Stimulated activated CD4-positive, alpha-beta T cell treated with anti-CD3 and anti-CD28 coated beads, Interleukin-15, amount 100 ng/mL, for 1 hour (primary cell): Measurements from ENCODE around the gene IQCC.
"Not testable (repeated sequence)": the region's sequence is repeated elsewhere in the genome, so short reads cannot be mapped to it uniquely, and the experiment has no call there.

Source experiments
- DNase-seq, 2 donors: peaks; one replicate each; pipeline ENCODE4 v3.0.0-alpha.2; 2020; ENCODE audit warnings: low read depth in 1 of 2, low spot score in 1 of 2

The IQCC gene

DNA sequence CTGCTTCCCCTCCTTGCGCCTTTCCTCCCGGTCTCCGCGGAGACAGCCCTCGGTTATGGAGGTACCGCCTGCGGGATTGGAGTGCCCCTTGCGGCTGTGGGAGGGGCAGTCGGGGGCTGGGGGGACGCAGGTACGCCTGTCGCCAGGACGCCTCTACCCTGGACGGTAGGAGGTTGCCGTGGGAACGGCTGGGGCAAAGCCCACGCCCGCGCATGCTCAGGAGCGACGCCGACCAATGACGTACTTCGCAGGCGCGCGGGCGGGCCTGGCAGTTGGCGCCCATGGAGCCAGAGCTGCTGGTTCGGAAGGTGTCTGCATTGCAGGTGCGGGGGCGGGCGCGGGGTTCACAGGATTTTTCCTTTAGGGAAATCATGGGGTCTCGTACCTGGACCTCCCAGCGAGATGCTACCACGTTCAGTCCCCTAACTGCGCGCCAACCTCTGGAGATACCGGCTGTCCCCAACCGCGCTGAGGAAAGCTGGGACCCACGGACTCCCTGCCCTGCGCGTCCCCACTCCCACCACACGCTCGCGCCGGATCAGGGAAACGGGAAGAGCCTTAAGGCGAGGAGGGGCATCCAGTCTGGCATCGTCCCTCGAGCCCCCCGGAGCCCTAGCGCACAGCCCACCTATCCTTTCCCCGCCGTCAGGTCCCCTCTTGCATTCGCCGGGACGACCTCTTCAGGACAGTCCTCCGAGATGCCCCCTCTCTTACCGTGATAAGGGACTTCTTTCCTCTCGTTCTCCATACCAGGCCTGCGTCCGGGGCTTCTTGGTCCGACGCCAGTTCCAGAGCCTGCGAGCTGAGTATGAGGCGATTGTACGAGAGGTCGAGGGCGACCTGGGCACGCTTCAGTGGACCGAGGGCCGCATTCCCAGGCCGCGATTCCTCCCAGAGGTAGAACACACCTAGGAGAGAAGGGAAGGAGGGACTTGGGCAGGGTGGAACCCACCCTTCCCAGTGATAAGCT is at the start of gene IQCC:
Gene IQCC (plus strand): TSS at position 271 of the 970 bp plus-strand sequence. CDS start 11 bp downstream, at position 282.
- peak; percentile 68 to 76 for DNase-seq

DNA sequence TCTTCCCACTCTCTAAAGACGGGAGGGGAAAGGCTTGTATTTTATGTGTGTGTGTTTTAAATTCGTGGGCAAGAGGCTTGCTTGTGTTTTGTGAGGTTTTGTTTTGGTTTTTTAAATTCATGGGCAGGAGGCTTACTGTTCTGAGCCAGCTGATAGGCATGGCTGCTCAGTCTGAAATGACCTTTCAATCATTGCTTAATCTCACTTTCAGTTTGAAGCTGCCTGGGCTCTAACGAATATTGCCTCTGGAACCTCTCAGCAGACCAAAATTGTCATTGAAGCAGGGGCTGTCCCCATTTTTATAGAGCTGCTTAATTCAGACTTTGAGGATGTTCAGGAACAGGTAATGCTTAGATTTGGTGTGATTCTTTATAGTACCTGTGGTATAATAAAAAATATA is 46.3 kb upstream of the IQCC start:
- DNase-seq, result no peak

DNA sequence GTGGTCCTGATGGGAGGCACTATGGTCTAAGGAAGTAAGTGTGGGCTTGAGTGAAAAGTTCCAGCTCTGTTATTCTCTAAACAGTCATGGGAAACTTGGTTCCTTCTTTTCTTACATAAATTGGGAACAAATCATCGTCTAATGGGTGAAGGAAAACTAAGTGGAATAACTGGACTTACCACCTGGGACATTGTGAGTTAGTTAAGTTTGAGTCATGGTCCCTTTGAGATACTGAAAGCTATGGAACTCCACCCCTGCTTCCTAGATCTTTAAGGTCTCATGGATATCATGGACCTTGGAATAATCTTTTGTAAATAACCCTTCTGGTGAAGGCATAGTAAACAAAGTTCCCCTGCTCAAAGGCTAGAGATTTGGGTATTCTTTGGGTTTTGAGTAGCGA is 42.1 kb upstream of the IQCC start:
- no peak for DNase-seq

DNA sequence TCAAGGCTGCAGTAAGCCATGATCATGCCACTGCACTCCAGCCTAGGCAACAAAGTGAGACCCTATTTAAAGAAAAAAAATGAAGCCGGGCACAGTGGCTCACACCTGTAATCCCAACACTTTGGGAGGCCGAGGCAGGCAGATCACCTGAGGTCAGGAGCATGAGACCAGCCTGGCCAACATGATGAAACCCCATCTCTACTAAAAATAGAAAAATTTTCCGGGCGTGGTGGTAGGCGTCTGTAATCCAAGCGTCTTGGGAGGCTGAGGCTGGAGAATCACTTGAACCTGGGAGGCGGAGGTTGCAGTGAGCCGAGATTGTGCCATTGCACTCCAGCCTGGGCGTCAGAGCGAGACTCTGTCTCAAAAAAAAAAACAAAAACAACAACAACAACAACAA is 39.8 kb upstream of the IQCC start:
- DNase-seq, result not testable (repeated sequence)

DNA sequence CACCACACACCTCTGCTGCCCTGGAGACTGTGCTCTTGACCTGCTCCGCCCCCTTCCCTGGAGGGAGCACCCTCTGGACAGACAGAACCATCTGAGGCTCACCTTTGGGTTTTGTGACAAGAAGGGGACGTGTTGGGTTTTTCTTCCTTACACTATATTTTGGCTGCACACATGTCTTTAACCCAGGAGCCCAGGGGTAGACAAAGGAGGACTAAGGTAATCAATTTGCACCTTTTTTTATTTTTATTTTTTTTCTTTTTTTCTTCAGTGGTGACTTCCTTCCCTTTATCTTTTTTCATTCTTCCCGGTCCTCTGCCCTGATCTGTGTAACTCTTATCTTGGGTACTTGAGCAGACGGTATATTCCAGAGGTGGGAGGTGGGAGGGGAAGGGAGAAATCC is 34.5 kb upstream of the IQCC start:
- no peak for DNase-seq

DNA sequence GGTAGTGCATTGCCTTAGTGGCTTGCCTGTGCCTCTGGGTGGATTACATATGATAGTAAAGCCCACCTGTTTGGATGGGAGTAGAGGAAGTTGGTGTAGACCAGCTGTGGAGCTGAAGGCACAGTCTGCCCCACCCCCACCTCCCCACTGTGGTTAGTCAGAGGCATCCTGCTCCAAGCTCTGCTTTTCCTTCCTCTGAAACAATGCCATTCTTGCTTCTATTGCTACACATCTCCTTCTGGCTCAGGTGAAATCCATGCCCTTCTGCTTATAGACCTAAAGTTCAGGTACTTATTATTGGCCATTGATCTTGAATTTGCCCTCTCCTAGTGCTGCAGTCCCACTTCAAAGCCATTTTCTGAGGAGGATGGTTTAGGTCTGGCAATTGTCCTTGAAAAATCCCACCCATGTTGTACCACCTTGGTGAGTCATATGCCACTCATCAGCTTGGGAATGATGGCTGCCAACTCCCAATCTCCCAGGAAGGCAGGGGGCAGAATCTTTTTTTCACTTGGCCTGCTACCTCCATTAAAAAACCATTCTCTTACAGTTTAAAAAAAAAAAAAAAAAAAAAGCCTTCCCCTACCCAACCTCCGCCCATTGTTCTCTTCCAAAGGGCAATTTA is 32.7 kb upstream of the IQCC start:
- no peak for DNase-seq

DNA sequence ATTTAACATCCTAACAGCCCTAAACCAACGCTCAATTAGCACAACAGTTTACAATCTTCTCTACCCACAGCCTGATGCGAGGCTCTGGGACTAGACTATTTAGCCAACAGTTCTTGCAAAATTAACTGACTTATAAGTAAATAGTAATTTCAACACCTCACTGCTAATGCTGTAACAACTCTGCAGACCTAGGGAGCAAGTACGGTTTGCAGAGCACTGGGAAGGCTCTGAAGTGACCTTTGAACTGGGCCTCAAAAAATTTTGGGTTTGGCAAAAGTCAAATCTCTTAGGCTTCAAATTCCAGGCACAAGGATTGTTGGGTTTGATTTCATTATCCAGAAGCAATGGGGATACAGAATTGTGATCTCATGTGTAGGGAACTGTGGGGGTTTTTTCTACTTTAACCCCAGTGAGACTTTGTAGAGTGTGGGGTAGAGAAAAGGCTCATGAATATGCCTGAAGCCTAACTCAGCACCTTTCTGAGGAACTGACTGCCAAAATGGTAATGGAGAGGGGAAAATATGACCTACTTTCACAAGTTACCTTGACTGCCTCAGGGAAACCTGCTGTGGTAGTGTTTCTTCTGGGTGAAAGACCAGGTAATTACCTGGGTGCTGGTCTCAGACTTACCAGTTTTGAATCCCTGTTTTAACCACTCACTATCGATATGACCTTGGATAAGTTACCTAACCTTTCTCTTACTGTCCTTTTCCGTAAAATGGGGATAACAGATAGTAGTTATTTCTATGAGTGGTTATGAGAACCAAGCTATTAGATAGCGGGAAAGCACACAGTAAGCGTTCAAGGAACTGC is 26.9 kb upstream of the IQCC start:
- no peak for DNase-seq

DNA sequence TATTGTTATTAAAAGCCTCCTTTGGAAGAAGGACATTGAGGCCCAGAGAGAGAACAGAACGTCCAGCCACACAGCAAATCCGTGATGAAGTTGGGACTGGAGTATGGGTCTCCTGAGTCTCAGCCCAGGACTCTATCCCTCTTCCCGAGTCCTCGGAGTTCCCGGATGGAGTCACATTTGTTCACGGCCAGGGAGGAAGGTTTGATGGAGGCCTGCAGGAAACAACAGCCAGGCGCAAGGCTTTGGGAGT is 26.4 kb upstream of the IQCC start:
- no peak for DNase-seq

DNA sequence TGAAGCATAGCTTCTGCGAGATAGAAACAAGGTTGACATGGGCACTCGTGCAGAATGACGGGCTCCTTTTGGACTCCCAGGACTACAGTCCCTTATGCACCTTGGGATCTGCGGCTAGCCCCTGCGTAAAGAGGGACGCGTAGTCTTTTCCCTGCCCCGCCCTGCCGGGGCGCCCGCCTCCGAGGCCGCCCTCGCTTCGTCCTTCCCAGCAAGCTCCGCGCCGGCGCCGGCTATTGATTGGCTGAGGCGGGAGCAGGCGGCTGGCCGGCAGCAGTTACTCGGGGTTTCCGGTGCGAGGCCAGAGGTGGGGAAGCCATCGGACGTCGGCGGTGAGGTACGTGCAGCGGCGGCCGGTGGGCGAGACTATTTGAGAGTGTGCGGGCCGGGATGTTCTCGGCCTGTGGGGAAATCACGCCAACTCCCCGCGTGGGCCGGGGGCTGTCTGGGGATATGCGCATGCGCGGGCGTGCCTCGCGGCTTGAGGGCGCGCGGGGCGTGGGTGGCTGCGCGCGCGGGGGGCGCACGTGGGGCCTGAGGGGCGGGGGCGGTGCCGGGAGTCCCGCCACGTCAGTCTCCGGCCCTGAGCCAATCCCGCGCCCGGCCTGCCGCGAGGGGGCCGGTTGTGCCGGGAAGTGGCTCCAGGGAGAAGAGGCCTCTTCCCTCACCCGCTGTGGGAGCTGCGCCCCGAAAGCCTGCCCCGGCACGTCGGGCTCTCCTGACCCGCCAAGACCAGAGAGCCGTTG is 25.9 kb upstream of the IQCC start, which contains the start of gene TXLNA:
Gene TXLNA (plus strand): TSS at position 233 of the 743 bp plus-strand sequence. CDS start 671 bp downstream, outside the sequence.
- DNase-seq, result peak; percentile 77 to 86

DNA sequence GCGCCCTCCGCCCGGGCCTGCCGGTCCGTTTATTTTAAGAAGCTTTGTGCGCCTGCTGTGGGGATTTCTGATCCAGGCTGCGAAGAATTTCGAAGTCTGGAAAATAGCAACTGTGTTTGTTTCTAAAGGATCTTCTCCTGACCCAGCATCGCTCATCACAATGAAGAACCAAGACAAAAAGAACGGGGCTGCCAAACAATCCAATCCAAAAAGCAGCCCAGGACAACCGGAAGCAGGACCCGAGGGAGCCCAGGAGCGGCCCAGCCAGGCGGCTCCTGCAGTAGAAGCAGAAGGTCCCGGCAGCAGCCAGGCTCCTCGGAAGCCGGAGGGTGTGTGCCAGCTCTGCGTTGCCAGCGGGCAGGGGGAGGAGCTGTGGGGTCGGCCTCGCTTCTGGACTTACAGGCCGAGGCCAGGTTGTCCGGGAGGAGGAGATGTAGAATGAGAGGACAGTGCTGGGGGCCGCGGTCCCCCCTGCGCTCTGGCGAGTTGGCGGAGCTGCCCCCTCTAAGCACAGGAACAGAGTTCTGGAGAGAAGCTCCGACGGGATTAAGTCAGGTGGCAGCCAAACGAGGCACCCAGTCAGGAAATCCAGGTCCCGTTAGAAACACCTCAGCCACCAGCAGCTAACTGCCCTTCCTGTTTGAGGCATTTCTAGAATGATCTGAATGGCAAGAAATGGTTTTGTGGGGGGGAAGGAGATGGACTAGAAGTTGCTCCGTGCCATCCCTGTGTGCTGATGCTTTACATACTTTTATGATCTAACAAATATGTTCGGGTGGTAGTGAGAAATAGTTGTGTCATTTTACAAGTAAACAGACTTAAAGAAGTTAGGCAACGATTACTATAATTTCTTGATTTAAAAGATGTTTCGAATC is 25.0 kb upstream of the IQCC start:
- DNase-seq, result peak in 1 of 2 donors; percentile 18

DNA sequence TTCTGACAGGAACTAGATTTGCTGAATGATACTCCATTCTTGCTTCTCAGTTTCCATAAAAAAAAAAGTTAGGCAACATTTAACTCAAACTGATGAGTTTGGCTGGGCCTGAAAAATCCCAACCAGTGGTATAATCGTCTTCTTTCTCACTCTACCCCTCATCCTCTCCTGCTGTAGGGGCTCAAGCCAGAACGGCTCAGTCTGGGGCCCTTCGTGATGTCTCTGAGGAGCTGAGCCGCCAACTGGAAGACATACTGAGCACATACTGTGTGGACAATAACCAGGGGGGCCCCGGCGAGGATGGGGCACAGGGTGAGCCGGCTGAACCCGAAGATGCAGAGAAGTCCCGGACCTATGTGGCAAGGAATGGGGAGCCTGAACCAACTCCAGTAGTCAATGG is 24.4 kb upstream of the IQCC start:
- DNase-seq, result no peak

DNA sequence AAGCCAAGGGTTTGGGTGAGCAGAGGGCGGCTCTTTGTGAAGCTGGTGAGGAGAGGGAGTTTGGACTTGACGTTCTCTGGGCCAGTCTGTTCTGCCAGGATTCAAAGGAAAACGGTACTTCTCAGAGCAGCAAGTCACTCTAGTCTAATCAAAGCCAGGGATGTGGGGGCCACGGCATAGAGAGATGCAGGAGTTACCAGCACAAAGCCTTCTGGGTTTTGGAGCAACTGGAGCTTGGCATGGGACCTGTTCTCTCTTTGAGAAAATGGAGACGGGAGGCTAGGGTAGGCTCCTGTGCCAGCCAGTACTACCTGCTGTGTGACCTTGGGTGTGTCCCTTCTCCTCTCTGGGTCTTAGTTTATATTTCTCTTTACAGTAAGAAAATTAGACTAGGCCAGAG is 23.9 kb upstream of the IQCC start:
- DNase-seq, result no peak

DNA sequence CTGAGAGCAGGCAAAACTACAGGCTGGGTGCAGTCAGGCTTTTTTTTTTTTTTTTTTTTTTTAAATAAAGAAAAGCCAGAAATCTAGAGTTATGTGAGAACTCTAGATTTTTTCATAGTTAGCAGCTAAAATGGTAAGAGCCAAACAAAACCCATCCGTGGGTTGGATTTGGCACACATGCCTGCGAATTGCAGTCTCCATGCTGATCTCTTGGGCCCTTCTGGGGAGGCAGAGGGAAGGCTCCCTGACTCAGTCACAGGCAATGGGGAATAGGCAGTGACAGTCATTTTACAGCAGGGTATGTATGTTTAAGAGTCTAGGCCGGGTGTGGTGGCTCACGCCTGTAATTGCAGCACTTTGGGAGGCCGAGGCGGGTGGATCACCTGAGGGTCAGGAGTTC is 23.4 kb upstream of the IQCC start:
- DNase-seq, result no peak

DNA sequence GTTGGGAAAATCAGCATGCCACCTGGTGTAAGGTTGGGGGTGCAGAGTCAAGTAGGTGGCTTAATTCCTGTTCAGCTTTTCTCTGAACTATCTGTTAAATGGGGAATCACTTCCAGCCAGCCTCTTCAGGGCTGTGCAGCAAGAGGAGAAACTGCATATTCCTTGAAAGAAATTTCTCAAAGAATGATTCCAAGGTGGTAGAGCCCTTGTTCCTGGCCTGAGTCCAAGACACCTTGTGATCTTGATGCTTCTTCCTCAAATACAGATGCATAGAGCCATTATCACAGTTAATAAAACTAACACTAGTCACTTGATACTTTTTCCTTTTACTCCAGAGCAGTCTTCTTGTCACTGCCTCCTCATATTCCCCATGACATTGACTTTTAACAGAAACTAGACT is 20.8 kb upstream of the IQCC start:
- no peak for DNase-seq

DNA sequence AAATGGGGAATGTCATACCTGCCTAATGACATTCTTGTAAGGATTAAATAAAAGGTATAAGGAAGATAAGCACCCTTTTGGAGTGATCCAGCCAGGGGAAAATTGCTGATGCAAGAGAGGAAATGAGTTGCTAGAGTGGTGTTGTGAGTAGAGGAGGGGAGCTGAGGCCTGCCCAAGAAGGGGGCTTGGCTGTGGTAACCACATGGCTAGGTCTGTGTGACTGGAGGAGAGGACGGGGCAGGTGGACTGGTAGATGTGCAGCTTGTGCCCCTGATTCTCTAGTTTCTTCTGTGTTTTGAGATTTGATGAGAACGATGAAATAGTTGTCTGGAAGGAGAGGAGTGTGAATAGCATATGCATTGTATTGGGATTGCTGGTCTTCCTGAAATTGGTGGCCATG is 19.4 kb upstream of the IQCC start:
- no peak for DNase-seq

DNA sequence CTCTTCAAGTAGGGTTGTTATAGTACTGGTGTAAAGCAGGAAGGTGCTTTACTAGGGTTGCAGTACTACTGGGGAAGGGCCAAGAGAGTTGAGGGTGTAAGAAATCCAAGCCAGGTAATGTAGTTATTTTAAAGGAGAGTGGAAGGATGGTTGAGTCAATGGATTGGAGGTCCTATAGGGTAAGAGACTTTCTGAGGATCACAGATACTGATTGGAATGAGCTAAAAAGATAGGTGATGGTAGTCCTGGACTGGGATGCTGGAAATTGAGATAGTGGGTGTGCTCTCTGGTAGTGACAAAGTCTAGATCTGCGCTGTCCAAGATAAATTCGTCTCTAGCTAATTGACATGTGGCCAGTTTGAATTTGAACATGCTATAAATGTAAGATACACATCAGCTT is 19.0 kb upstream of the IQCC start:
- DNase-seq, result no peak

DNA sequence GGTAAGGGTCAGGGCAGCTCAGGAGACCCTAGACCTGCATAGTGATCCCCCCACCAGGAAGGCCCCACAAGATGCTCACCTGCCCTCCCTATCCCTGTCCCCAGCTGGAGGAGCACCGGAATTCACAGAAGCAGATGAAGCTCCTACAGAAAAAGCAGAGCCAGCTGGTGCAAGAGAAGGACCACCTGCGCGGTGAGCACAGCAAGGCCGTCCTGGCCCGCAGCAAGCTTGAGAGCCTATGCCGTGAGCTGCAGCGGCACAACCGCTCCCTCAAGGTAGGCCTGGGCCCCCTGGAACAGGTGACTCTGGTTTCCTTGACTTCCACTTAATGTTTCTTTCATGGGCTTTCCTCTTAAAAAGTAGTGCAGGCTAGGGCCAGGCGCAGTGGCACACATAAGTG is 17.6 kb upstream of the IQCC start:
- DNase-seq, result no peak

DNA sequence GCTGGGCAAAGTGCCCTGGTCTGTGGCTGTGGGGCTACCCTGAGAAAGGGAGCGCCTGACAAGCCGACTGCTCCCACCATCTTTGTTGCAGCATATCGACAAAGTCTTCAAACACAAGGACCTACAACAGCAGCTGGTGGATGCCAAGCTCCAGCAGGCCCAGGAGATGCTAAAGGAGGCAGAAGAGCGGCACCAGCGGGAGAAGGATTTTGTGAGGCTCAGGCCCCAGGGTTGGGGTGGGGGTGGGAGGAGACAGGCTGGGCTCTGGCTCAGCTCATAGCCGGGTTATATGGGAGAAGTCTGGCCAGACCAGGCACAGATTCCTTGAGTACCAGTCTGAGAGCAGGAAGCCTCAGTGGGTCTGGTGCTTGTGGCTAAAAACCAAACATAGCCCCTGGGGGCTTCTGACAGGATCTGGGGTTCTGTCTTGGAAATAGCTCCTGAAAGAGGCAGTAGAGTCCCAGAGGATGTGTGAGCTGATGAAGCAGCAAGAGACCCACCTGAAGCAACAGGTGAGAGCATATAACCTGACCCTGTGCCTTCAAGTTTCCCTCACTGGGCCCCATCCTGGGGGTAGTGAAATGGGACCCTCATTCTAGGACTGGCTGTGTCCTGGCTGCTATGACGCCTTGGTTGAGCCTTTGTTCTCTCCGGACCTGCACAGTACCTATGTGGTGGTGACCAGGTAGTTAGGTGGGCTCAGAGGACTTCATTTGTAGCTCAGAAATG is 13.1 kb upstream of the IQCC start:
- no peak for DNase-seq

DNA sequence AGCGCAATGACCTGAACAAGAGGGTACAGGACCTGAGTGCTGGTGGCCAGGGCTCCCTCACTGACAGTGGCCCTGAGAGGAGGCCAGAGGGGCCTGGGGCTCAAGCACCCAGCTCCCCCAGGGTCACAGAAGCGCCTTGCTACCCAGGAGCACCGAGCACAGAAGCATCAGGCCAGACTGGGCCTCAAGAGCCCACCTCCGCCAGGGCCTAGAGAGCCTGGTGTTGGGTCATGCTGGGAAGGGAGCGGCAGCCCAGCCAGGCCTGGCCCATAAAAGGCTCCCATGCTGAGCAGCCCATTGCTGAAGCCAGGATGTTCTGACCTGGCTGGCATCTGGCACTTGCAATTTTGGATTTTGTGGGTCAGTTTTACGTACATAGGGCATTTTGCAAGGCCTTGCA is 10.5 kb upstream of the IQCC start:
- DNase-seq, result no peak

DNA sequence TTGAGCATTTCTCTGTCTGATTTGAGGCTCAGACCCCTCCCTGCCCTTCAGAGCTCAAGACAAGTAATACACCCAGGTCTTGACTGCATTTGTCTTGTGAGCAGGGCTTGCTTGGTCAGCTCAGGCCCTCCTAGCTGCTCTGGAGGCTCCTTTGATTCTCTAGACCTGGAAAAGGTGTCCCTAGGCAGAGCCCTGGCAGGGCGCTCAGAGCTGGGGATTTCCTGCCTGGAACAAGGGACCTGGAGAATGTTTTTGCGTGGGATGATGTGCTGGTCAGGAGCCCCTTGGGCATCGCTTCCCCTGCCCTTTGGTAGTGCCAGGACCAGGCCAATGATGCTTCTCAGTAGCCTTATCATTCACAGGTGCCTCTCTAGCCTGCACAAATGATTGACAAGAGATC is 9.9 kb upstream of the IQCC start:
- DNase-seq, result no peak
